G401.6 (cell line): ENCODE results near the gene ZSWIM2.
"Not testable (repeated sequence)": the region's sequence is repeated elsewhere in the genome, so short reads cannot be mapped to it uniquely, and the experiment has no call there.

Source experiments
- FAIRE-seq: peaks from 2 replicates; lab custom pipeline; 2012; peaks lifted over from hg19 to GRCh38; lab: Jason Lieb, UNC

ZSWIM2 gene

GRCh38 chr2:186842373-186842772 is 6.6 kb downstream of the ZSWIM2 start:
- no peak for FAIRE-seq

- peak; percentile 66 for FAIRE-seq
Observed at GRCh38 chr2:186841940-186842339, 7.0 kb downstream of the ZSWIM2 start.

- FAIRE-seq, result no peak
Observed at GRCh38 chr2:186835628-186836027, 13.3 kb downstream of the ZSWIM2 start.

GRCh38 chr2:186827862-186828492 is 21.0 kb downstream of the ZSWIM2 start:
- no peak for FAIRE-seq

GRCh38 chr2:186827411-186827810 is 21.6 kb downstream of the ZSWIM2 start:
- FAIRE-seq, result no peak

GRCh38 chr2:186822323-186822722 is 26.6 kb downstream of the ZSWIM2 start:
- no peak for FAIRE-seq

GRCh38 chr2:186820303-186820702 is 28.7 kb downstream of the ZSWIM2 start:
- no peak for FAIRE-seq

GRCh38 chr2:186811760-186812159 is 37.2 kb downstream of the ZSWIM2 start:
- not testable (repeated sequence) for FAIRE-seq

GRCh38 chr2:186806591-186806990 is 42.4 kb downstream of the ZSWIM2 start:
- no peak for FAIRE-seq

- FAIRE-seq, result not testable (repeated sequence)
Observed at GRCh38 chr2:186798604-186799003, 50.4 kb downstream of the ZSWIM2 start.

- FAIRE-seq, result no peak
Observed at GRCh38 chr2:186784930-186785329, 64.0 kb downstream of the ZSWIM2 start.

- peak; percentile 71 for FAIRE-seq
Observed at GRCh38 chr2:186783254-186783653, 65.7 kb downstream of the ZSWIM2 start.

GRCh38 chr2:186780701-186781316 is 68.2 kb downstream of the ZSWIM2 start:
- peak; percentile 91 for FAIRE-seq
